ENCODE results near the gene CDC14A. TPM values are rescaled to one million over a fixed set of nuclear protein-coding genes. Genes with fewer than 3 reads are reported as not detected.

CDC14A gene
- total RNA-seq, 1 experiment from 2014 or later = 11.1 TPM

DNA sequence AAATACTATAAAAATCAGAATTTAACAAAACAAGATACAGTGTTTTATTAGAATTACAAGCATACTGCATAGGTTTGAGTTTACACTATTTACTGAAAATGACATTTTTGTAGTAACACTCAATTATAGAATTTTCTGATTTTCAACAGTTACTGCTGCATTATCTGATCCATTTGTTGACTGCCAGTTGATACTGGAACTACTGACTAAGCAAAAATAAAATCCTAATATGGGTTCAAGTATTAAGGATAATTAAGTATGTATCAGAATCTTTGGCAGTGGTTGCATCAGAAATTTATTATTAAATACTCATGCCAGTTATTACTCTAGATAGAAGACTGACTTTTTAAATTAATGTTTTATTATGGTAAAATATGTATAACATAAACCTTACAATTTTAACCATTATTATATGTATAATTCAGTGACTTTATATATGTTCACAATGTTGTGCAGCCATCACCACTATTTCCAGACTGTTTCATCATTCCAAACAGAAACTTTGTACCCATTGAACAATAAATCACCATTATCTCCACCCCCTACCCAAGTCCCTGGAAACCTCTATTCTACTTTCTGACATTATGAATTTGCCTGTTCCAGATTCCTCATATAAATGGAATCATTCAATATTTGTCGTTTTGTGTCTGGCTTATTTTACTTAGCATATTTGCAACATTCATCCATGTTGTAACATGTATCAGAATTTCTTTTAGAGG lies 127.5 kb downstream of the CDC14A start:
- Mint-ChIP-seq H3K4me1 (peaks cover 3% of the 10 kb centered on the region), H3K27me3 (ENCODE audit: low read depth) (no peaks in the 10 kb centered on the region), H3K36me3 (no peaks in the 10 kb centered on the region), H3K27ac (no peak overlapping the region), H3K9me3 (no peaks in the 10 kb centered on the region), H3K4me3 (no peak overlapping the region)
- TF ChIP-seq NR1H2 (CRISPR knock-in tag; IDR thresholded peaks at IDR 0.05) = no peak
- no peak for TF ChIP-seq EMX1 (CRISPR knock-in tag; IDR thresholded peaks at IDR 0.05)
- peak; percentile 78 for TF ChIP-seq GABPB1 (CRISPR knock-in tag; IDR thresholded peaks at IDR 0.05)
- TF ChIP-seq ETV6 (CRISPR knock-in tag; IDR thresholded peaks at IDR 0.05) = no peak
- CTCF ChIA-PET = no interaction called here
- POLR2A ChIA-PET = no interaction called here
- no peak for ATAC-seq
- DNase-seq (ENCODE audit: low spot score) = no peak

DNA sequence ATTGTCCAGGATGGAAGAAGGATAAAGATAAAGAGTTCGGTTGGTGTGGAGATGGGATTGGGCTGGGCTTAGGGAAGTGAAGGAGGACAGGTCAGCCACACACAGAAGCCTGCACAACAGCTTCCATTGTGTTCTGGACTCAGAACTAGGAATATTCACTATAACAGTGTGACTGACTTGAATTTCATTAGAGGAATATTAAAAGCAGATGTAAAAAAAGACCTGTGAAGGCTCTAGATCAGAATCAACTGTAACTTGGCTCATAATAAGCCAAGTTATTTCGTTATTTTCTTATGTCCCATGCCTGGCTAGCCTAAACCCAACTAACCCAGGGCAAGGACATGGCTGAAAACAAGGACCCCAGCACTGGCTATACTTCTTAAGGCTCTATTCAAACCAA lies 129.0 kb downstream of the CDC14A start:
- DNase-seq (ENCODE audit: low spot score) = no peak
- H3K27ac Mint-ChIP-seq = no peak overlapping the region
- H3K27me3 Mint-ChIP-seq (ENCODE audit: low read depth) = no peaks in the 10 kb centered on the region
- ChIA-PET POLR2A (no interaction called here), CTCF (no interaction called here)
- ATAC-seq = no peak
- peaks cover 7% of the 10 kb centered on the region for H3K4me1 Mint-ChIP-seq
- no peaks in the 10 kb centered on the region for H3K9me3 Mint-ChIP-seq
- H3K4me3 Mint-ChIP-seq = no peak overlapping the region
- no peaks in the 10 kb centered on the region for H3K36me3 Mint-ChIP-seq
- TF ChIP-seq ESRRA (CRISPR knock-in tag; IDR thresholded peaks at IDR 0.05; ENCODE audit: borderline replicate concordance) (no peak), MXD4 (CRISPR knock-in tag; IDR thresholded peaks at IDR 0.05; ENCODE audit: borderline replicate concordance) (no peak), GRHL2 (CRISPR knock-in tag; IDR thresholded peaks at IDR 0.05; ENCODE audit: insufficient replicate concordance, severe bottlenecking) (no peak), EMX1 (CRISPR knock-in tag; IDR thresholded peaks at IDR 0.05) (no peak), NR1H2 (CRISPR knock-in tag; IDR thresholded peaks at IDR 0.05) (no peak), NFE2L1 (CRISPR knock-in tag; IDR thresholded peaks at IDR 0.05) (no peak), JAZF1 (CRISPR knock-in tag; IDR thresholded peaks at IDR 0.05) (no peak), GABPB1 (CRISPR knock-in tag; IDR thresholded peaks at IDR 0.05) (no peak), TCF7 (CRISPR knock-in tag; IDR thresholded peaks at IDR 0.05; ENCODE audit: low read depth) (no peak), ZNF423 (CRISPR knock-in tag; IDR thresholded peaks at IDR 0.05) (no peak)
- TF ChIP-seq, protein P1, sequence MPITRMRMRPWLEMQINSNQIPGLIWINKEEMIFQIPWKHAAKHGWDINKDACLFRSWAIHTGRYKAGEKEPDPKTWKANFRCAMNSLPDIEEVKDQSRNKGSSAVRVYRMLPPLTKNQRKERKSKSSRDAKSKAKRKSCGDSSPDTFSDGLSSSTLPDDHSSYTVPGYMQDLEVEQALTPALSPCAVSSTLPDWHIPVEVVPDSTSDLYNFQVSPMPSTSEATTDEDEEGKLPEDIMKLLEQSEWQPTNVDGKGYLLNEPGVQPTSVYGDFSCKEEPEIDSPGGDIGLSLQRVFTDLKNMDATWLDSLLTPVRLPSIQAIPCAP (CRISPR knock-in tag; IDR thresholded peaks at IDR 0.05) = no peak
- TF ChIP-seq, protein P2, sequence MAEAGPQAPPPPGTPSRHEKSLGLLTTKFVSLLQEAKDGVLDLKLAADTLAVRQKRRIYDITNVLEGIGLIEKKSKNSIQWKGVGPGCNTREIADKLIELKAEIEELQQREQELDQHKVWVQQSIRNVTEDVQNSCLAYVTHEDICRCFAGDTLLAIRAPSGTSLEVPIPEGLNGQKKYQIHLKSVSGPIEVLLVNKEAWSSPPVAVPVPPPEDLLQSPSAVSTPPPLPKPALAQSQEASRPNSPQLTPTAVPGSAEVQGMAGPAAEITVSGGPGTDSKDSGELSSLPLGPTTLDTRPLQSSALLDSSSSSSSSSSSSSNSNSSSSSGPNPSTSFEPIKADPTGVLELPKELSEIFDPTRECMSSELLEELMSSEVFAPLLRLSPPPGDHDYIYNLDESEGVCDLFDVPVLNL (CRISPR knock-in tag; IDR thresholded peaks at IDR 0.05; ENCODE audit: borderline replicate concordance, low read depth) = no peak
- TF ChIP-seq, protein P3, sequence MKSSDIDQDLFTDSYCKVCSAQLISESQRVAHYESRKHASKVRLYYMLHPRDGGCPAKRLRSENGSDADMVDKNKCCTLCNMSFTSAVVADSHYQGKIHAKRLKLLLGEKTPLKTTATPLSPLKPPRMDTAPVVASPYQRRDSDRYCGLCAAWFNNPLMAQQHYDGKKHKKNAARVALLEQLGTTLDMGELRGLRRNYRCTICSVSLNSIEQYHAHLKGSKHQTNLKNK (CRISPR knock-in tag; IDR thresholded peaks at IDR 0.05) = no peak
- TF ChIP-seq, protein P4, sequence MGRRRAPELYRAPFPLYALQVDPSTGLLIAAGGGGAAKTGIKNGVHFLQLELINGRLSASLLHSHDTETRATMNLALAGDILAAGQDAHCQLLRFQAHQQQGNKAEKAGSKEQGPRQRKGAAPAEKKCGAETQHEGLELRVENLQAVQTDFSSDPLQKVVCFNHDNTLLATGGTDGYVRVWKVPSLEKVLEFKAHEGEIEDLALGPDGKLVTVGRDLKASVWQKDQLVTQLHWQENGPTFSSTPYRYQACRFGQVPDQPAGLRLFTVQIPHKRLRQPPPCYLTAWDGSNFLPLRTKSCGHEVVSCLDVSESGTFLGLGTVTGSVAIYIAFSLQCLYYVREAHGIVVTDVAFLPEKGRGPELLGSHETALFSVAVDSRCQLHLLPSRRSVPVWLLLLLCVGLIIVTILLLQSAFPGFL (CRISPR knock-in tag; IDR thresholded peaks at IDR 0.05; ENCODE audit: borderline replicate concordance) = no peak
- TF ChIP-seq, protein P5, sequence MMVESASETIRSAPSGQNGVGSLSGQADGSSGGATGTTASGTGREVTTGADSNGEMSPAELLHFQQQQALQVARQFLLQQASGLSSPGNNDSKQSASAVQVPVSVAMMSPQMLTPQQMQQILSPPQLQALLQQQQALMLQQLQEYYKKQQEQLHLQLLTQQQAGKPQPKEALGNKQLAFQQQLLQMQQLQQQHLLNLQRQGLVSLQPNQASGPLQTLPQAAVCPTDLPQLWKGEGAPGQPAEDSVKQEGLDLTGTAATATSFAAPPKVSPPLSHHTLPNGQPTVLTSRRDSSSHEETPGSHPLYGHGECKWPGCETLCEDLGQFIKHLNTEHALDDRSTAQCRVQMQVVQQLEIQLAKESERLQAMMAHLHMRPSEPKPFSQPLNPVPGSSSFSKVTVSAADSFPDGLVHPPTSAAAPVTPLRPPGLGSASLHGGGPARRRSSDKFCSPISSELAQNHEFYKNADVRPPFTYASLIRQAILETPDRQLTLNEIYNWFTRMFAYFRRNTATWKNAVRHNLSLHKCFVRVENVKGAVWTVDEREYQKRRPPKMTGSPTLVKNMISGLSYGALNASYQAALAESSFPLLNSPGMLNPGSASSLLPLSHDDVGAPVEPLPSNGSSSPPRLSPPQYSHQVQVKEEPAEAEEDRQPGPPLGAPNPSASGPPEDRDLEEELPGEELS (CRISPR knock-in tag; IDR thresholded peaks at IDR 0.05) = no peak

DNA sequence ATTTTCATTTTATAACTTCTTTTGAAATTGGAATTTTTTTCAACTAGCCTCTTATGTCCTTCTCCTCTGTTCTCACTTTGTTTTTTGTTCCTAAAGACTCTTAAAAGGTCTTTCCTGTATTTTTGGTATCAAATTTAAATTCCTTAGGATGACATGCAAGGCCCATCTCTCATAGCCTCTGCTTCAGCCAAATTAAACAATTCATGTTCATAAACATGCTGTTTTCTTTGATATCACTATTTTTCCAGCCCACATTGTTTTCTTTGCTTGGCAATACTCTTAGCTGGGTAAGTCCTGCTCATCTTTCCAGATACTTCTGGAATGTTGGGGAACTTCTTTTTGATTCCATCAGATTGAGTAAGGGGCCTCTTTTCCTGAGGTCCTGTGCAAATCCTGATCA lies 129.9 kb downstream of the CDC14A start:
- Mint-ChIP-seq H3K27me3 (ENCODE audit: low read depth) (no peaks in the 10 kb centered on the region), H3K36me3 (no peaks in the 10 kb centered on the region), H3K27ac (no peak overlapping the region), H3K9me3 (no peaks in the 10 kb centered on the region), H3K4me1 (peaks cover 7% of the 10 kb centered on the region), H3K4me3 (no peak overlapping the region)
- POLR2A ChIA-PET = no interaction called here
- TF ChIP-seq, protein P6, sequence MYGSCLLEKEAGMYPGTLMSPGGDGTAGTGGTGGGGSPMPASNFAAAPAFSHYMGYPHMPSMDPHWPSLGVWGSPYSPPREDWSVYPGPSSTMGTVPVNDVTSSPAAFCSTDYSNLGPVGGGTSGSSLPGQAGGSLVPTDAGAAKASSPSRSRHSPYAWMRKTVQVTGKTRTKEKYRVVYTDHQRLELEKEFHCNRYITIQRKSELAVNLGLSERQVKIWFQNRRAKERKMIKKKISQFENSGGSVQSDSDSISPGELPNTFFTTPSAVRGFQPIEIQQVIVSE (CRISPR knock-in tag; IDR thresholded peaks at IDR 0.05; ENCODE audit: borderline replicate concordance) = no peak
- TF ChIP-seq, protein P7, sequence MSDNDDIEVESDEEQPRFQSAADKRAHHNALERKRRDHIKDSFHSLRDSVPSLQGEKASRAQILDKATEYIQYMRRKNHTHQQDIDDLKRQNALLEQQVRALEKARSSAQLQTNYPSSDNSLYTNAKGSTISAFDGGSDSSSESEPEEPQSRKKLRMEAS (CRISPR knock-in tag; IDR thresholded peaks at IDR 0.05) = no peak
- ATAC-seq (no peak), DNase-seq (ENCODE audit: low spot score) (no peak)
- CTCF ChIA-PET = no interaction called here
